Breast epithelium (tissue), 4 donors: Measurements from ENCODE around the gene HSD17B13. TPM values are rescaled to one million over a fixed set of nuclear protein-coding genes. Genes with fewer than 3 reads are reported as not detected.

Experiments
- DNase-seq, 2 donors: peaks; one replicate each; pipeline ENCODE4 v3.0.0-alpha.2; 2019; ENCODE audit warnings: low spot score in 2 of 2
- H3K27ac ChIP-seq, 2 donors: fragments of 200-600 bp; sonication (generic) in 1 of 2; one replicate each; pipeline ENCODE4 v1.5.1; 2016 to 2019; ENCODE audit warnings: mild to moderate bottlenecking in 1 of 2
- H3K27me3 ChIP-seq, 2 donors: fragments of 200-600 bp; sonication (generic) in 1 of 2; one replicate each; pipeline versions ENCODE4 v1.5.1 to v1.6.0; 2017 to 2019; ENCODE audit warnings: control low read depth in 1 of 2, mild to moderate bottlenecking in 1 of 2
- H3K36me3 ChIP-seq: fragments of 200-600 bp; one replicate; pipeline ENCODE4 v1.5.1; 2019
- H3K4me1 ChIP-seq, 2 donors: fragments of 200-600 bp; sonication (generic); one replicate each; pipeline ENCODE4 v1.5.1; 2016 to 2019; ENCODE audit warnings: control low read depth in 1 of 2
- H3K4me3 ChIP-seq, 3 donors: fragments of 200-600 bp; sonication (generic); 1 replicate in 2 of 3; 2 replicates in 1 of 3; pipeline ENCODE4 v1.5.1; 2016 to 2019; ENCODE audit warnings: mild to moderate bottlenecking in 3 of 3, moderate library complexity in 2 of 3
- H3K9me3 ChIP-seq, 2 donors: fragments of 200-600 bp; sonication (generic) in 1 of 2; one replicate each; pipeline ENCODE4 v1.5.1; 2016 to 2019; ENCODE audit warnings: control low read depth in 1 of 2
- POLR2A ChIP-seq: fragments of 450-650 bp; IDR thresholded peaks from one replicate; pipeline ENCODE4 v1.6.1; 2016; ENCODE audit warnings: antibody characterized with exemption, mild to moderate bottlenecking, moderate library complexity
- POLR2AphosphoS5 ChIP-seq, 3 donors: sonication (generic); formaldehyde crosslinking; IDR thresholded peaks; one replicate each; pipeline ENCODE4 v1.6.1; 2017; ENCODE audit warnings: antibody characterized with exemption in 3 of 3
- intact Hi-C: fragments of 100-400 bp; cut with DNase I; formaldehyde crosslinking; loops from one replicate; pipeline ENCODE4 v1.15.1; 2023; ENCODE audit warnings: low total_unique reads
- total RNA-seq, 3 donors: library from RNA; depleted of rRNA; stranded (reverse); fragments of >200 nt; gene quantifications; one replicate each; pipeline ENCODE4 v1.1.0, GENCODE V29; 2016
- TF ChIP-seq, protein P1 (sequence below), 3 donors: fragments of 450-650 bp; IDR thresholded peaks; one replicate each; pipeline ENCODE4 v1.5.1; 2016 to 2017; ENCODE audit warnings: antibody characterized with exemption in 3 of 3, mild to moderate bottlenecking in 3 of 3, moderate library complexity in 3 of 3

HSD17B13 gene, protein sequence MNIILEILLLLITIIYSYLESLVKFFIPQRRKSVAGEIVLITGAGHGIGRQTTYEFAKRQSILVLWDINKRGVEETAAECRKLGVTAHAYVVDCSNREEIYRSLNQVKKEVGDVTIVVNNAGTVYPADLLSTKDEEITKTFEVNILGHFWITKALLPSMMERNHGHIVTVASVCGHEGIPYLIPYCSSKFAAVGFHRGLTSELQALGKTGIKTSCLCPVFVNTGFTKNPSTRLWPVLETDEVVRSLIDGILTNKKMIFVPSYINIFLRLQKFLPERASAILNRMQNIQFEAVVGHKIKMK
- 1 to 10 TPM in 2 of 3 donors, under 1 TPM in 1; 0.59 to 5.1 (median 1.6) TPM for total RNA-seq

DNA sequence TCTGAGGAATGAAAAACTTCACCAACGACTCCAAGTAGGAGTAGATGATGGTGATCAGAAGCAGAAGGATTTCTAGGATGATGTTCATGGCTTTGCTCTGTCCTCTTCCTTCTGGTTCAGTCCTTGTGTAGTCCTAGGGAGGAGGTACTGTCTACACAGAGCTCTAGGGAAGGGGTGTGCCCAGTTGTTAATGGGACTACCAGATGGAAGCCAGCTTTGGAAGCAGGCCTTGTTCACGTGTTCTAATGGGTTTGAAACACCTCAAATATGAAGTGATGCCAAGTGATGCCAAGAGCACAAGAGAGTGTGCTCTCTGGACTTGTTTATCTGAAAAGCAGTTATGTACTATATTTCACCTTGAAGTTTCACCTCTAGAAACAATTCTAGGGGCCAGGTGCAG lies at the start of gene HSD17B13:
Gene HSD17B13 (minus strand): TSS at position 129 of the 400 bp plus-strand sequence. CDS start 41 bp downstream, at position 88.
- Histone ChIP-seq H3K27me3 (no peaks in the 10 kb centered on the region), H3K4me3 (no peak within 1 kb of the TSS), H3K36me3 (no peaks in the 10 kb centered on the region), H3K9me3 (no peaks in the 10 kb centered on the region), H3K27ac (no peak within 1 kb of the TSS), H3K4me1 (no peaks in the 10 kb centered on the region)
- intact Hi-C loops, result no loop called here
- TF ChIP-seq POLR2AphosphoS5 (IDR thresholded peaks at IDR 0.05) (no peak), POLR2A (no peak)
- TF ChIP-seq, protein P1, sequence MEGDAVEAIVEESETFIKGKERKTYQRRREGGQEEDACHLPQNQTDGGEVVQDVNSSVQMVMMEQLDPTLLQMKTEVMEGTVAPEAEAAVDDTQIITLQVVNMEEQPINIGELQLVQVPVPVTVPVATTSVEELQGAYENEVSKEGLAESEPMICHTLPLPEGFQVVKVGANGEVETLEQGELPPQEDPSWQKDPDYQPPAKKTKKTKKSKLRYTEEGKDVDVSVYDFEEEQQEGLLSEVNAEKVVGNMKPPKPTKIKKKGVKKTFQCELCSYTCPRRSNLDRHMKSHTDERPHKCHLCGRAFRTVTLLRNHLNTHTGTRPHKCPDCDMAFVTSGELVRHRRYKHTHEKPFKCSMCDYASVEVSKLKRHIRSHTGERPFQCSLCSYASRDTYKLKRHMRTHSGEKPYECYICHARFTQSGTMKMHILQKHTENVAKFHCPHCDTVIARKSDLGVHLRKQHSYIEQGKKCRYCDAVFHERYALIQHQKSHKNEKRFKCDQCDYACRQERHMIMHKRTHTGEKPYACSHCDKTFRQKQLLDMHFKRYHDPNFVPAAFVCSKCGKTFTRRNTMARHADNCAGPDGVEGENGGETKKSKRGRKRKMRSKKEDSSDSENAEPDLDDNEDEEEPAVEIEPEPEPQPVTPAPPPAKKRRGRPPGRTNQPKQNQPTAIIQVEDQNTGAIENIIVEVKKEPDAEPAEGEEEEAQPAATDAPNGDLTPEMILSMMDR (IDR thresholded peaks at IDR 0.05), result no peak
- no peak for DNase-seq

DNA sequence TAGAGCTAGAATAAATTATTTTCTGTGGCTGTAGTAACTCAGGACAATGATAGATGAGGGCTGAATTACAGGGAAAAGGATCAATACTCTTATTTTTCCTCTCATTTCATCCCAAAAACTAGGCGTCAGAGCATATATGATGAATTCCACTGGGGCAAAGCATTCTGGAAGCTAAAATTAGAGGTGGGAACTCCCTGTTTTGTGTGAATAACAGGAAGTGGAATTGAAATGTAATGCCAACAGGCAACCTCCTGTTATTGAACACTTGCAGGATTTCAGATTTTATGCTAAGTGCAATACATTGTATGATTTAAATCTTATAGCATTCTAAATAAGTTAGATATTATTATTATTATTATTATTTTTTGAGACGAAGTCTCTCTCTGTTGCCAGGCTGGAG lies 47.4 kb upstream of the HSD17B13 start:
- Histone ChIP-seq H3K27ac (no peak overlapping the region), H3K9me3 (no peaks in the 10 kb centered on the region), H3K36me3 (no peaks in the 10 kb centered on the region), H3K4me3 (no peak overlapping the region), H3K27me3 (no peaks in the 10 kb centered on the region), H3K4me1 (no peaks in the 10 kb centered on the region)
- TF ChIP-seq, protein P1 (IDR thresholded peaks at IDR 0.05), result no peak
- TF ChIP-seq POLR2A (no peak), POLR2AphosphoS5 (IDR thresholded peaks at IDR 0.05) (no peak)
- no peak for DNase-seq
- intact Hi-C loops, result loop anchor here (10.0 kb wide), 1 partner anchor 95 kb away; no protein-coding TSS in a partner anchor

DNA sequence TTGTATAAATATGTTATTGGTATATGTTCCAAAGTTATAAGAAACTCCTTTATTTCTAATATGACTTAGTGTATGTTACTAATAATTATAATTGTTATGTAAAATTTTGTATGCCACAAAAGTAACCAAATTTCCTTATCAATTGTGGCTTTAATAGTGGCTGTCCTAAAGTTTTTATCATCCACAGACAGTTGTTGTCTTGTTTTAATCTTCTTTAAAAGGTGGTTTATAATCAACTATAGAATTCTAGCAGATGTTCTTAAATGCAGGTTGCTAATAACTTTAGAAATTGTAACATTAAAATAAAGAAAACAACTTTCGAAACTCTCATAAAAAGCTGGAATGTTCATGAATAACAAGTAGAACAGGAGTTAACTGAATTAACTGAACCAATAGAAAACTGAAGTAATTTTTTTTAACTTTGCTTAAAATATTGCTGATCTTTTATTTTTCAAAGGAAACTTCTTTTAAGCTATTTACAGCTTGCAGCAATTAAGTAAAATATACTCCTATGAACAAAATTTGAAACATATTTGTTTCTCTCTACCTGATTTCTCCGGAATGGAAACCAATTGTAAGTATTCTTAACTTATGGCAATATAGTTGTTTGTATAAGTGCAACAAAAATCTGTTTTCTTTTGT lies 44.0 kb upstream of the HSD17B13 start:
- intact Hi-C loops, result loop anchor here (10.0 kb wide), 1 partner anchor 1912 kb away; no protein-coding TSS in a partner anchor
- DNase-seq, result no peak
- no peaks in the 10 kb centered on the region for H3K36me3 ChIP-seq
- no peaks in the 10 kb centered on the region for H3K9me3 ChIP-seq
- no peaks in the 10 kb centered on the region for H3K4me1 ChIP-seq
- H3K27ac ChIP-seq, result no peak overlapping the region
- no peaks in the 10 kb centered on the region for H3K27me3 ChIP-seq
- H3K4me3 ChIP-seq, result no peak overlapping the region
- TF ChIP-seq, protein P1 (IDR thresholded peaks at IDR 0.05), result no peak
- TF ChIP-seq POLR2A, result no peak
- TF ChIP-seq POLR2AphosphoS5 (IDR thresholded peaks at IDR 0.05), result no peak

DNA sequence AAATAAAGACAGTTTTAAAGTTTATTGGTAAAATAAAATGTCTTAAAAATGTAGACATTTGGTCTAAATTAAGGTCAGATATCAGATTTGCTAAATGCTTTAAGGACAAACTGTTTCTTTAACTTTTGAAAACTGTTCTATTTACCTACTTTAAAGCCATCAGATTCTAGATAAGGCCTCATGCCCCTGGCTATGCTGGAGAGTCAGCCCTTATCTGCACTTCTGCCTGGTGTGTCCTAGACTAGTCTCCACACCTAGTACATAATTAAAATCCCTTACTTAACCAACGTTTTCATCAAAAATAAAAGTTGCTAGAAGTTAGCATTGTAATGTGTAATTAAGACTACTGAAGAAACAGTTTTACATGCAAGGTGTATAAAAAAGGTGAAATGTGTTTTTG lies 42.7 kb upstream of the HSD17B13 start:
- Histone ChIP-seq H3K36me3 (no peaks in the 10 kb centered on the region), H3K9me3 (no peaks in the 10 kb centered on the region), H3K27me3 (no peaks in the 10 kb centered on the region), H3K4me3 (no peak overlapping the region), H3K4me1 (no peaks in the 10 kb centered on the region), H3K27ac (no peak overlapping the region)
- no peak for DNase-seq
- TF ChIP-seq POLR2A, result no peak
- TF ChIP-seq, protein P1 (IDR thresholded peaks at IDR 0.05), result no peak
- no peak for TF ChIP-seq POLR2AphosphoS5 (IDR thresholded peaks at IDR 0.05)
- intact Hi-C loops, result loop anchor here (10.0 kb wide), 1 partner anchor 1911 kb away; no protein-coding TSS in a partner anchor

DNA sequence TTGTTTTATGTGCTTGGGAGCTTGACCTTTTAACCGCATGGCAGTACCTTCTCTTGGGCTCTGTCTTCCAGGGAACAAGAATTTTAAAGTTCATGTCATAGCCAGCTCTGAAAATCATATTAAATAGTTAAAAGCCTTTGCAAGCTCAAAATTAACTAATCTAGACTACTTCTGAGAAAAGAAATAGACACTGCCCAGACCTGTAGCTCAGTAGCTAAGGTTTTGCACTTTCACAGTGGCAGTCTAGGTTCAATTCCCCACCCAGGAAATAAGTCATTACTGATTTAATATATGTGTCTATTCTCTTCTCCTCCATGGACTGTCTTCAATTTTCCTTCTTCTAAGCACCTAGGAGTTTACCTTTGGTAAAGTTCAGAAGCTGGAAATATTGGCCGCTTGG lies 40.9 kb upstream of the HSD17B13 start:
- Histone ChIP-seq H3K4me1 (no peaks in the 10 kb centered on the region), H3K9me3 (no peaks in the 10 kb centered on the region), H3K27ac (no peak overlapping the region), H3K27me3 (no peaks in the 10 kb centered on the region), H3K4me3 (no peak overlapping the region), H3K36me3 (no peaks in the 10 kb centered on the region)
- intact Hi-C loops, result loop anchor here (10.0 kb wide), 1 partner anchor 1909 kb away; no protein-coding TSS in a partner anchor
- TF ChIP-seq POLR2A (no peak), POLR2AphosphoS5 (IDR thresholded peaks at IDR 0.05) (no peak)
- TF ChIP-seq, protein P1 (IDR thresholded peaks at IDR 0.05), result no peak
- DNase-seq, result no peak
